ENCODE measurements around the gene ANKFY1.

ANKFY1 gene

GRCh38 chr17:4119299-4119698 lies 144.5 kb downstream of the ANKFY1 start:
- no peak for DNase-seq (ENCODE audit: low read depth in 2 of 2)

- no peak for DNase-seq (ENCODE audit: low read depth in 2 of 2)
Measured at GRCh38 chr17:4118015-4118743, 145.6 kb downstream of the ANKFY1 start.

GRCh38 chr17:4116516-4116915 lies 147.3 kb downstream of the ANKFY1 start:
- DNase-seq (ENCODE audit: low read depth in 2 of 2) = no peak

Measured in activated CD8-positive, alpha-beta memory T cell treated with anti-CD3 and anti-CD28 coated beads for 4 hours (primary cell).